H9 (cell line): ENCODE measurements around the gene SCYGR6. TPM values are rescaled to one million over a fixed set of nuclear protein-coding genes. Genes with fewer than 3 reads are reported as not detected.

Experiments used
- DNase-seq: peaks from one replicate; pipeline ENCODE4 v3.0.0-alpha.2; 2017
- H2AFZ ChIP-seq: one replicate; pipeline ENCODE4 v1.6.1; 2013; ENCODE audit warnings: mild to moderate bottlenecking, low read length, control low read depth, moderate library complexity
- H2AK5ac ChIP-seq: 2 replicates; pipeline ENCODE4 v1.6.1; 2013; ENCODE audit warnings: low read length, control low read depth, mixed read lengths; ENCODE audit not compliant: insufficient read length
- H2BK120ac ChIP-seq: one replicate; pipeline ENCODE4 v1.6.1; 2013; ENCODE audit warnings: low read depth, mild to moderate bottlenecking, low read length, control low read depth, inconsistent platforms; ENCODE audit not compliant: poor library complexity, severe bottlenecking
- H2BK12ac ChIP-seq: 2 replicates; pipeline ENCODE4 v1.6.1; 2013; ENCODE audit warnings: low read length, control low read depth, mixed read lengths, low read depth; ENCODE audit not compliant: insufficient read length
- H2BK15ac ChIP-seq: 2 replicates; pipeline ENCODE4 v1.6.1; 2013; ENCODE audit warnings: low read depth, low read length, control low read depth
- H2BK20ac ChIP-seq: one replicate; pipeline ENCODE4 v1.6.1; 2013; ENCODE audit warnings: low read depth, mild to moderate bottlenecking, low read length, control low read depth, inconsistent platforms; ENCODE audit not compliant: poor library complexity, severe bottlenecking
- H2BK5ac ChIP-seq: 2 replicates; pipeline ENCODE4 v1.6.1; 2013; ENCODE audit warnings: low read length, control low read depth, mixed read lengths; ENCODE audit not compliant: insufficient read length
- H3K14ac ChIP-seq: 2 replicates; pipeline ENCODE4 v1.6.1; 2013; ENCODE audit warnings: low read length, control low read depth; ENCODE audit not compliant: insufficient read depth
- H3K18ac ChIP-seq: 2 replicates; pipeline ENCODE4 v1.6.1; 2013; ENCODE audit warnings: low read depth, mild to moderate bottlenecking, mixed read lengths, low read length, control low read depth; ENCODE audit not compliant: insufficient read length
- H3K23ac ChIP-seq: 2 replicates; pipeline ENCODE4 v1.6.1; 2013; ENCODE audit warnings: low read length, control low read depth, mixed read lengths, low read depth; ENCODE audit not compliant: insufficient read length
- H3K23me2 ChIP-seq: 2 replicates; pipeline ENCODE4 v1.6.1; 2013; ENCODE audit warnings: low read depth, mild to moderate bottlenecking, mixed read lengths, low read length, control low read depth; ENCODE audit not compliant: insufficient read length, poor library complexity, severe bottlenecking
- H3K27ac ChIP-seq: 2 replicates; pipeline ENCODE4 v1.5.1; 2013; ENCODE audit warnings: low read length, control low read depth, mixed read lengths, low read depth; ENCODE audit not compliant: insufficient read length
- H3K27me3 ChIP-seq: 2 replicates; pipeline ENCODE4 v1.6.1; 2013; ENCODE audit warnings: low read length, control low read depth, inconsistent platforms; ENCODE audit not compliant: insufficient read depth
- H3K4ac ChIP-seq: 2 replicates; pipeline ENCODE4 v1.6.1; 2013; ENCODE audit warnings: low read depth, mild to moderate bottlenecking, control low read depth, inconsistent platforms, low read length, moderate library complexity
- H3K4me1 ChIP-seq: 2 replicates; pipeline ENCODE4 v1.6.1; 2013; ENCODE audit warnings: low read length, control low read depth, inconsistent platforms; ENCODE audit not compliant: insufficient read depth
- H3K4me2 ChIP-seq: 2 replicates; pipeline ENCODE4 v1.6.1; 2013; ENCODE audit warnings: low read length, control low read depth, mixed read lengths; ENCODE audit not compliant: insufficient read length, insufficient read depth
- H3K56ac ChIP-seq: 2 replicates; pipeline ENCODE4 v1.6.1; 2013; ENCODE audit warnings: low read depth, mild to moderate bottlenecking, mixed read lengths, low read length, control low read depth; ENCODE audit not compliant: insufficient read length
- H3K79me1 ChIP-seq: 2 replicates; pipeline ENCODE4 v1.6.1; 2013; ENCODE audit warnings: low read depth, mild to moderate bottlenecking, moderate library complexity, low read length, control low read depth, inconsistent platforms; ENCODE audit not compliant: insufficient read depth, poor library complexity, severe bottlenecking
- H3K79me2 ChIP-seq: 2 replicates; pipeline ENCODE4 v1.6.1; 2013; ENCODE audit warnings: low read length, control low read depth, inconsistent platforms; ENCODE audit not compliant: insufficient read depth
- H3K9ac ChIP-seq: 2 replicates; pipeline ENCODE4 v1.6.1; 2013; ENCODE audit warnings: low read length, control low read depth, mixed read lengths; ENCODE audit not compliant: insufficient read length; ENCODE audit errors: extremely low read depth
- H3K9me3 ChIP-seq: one replicate; pipeline ENCODE4 v1.6.1; 2013; ENCODE audit warnings: low read depth, low read length, inconsistent platforms; ENCODE audit not compliant: control insufficient read depth
- H3T11ph ChIP-seq: one replicate; pipeline ENCODE4 v1.6.1; 2013; ENCODE audit warnings: mild to moderate bottlenecking, low read length, control low read depth, inconsistent platforms
- H4K20me1 ChIP-seq: one replicate; pipeline ENCODE4 v1.6.1; 2013; ENCODE audit not compliant: control insufficient read depth, insufficient read length, insufficient read depth
- H4K5ac ChIP-seq: 2 replicates; pipeline ENCODE4 v1.6.1; 2013; ENCODE audit warnings: low read depth, mild to moderate bottlenecking, mixed read lengths, low read length, control low read depth; ENCODE audit not compliant: insufficient read length
- H4K8ac ChIP-seq: replicated peaks from 2 replicates; pipeline ENCODE4 v1.6.1; 2013; ENCODE audit warnings: low read length, control low read depth, mixed read lengths, low read depth; ENCODE audit not compliant: insufficient read length
- H4K91ac ChIP-seq: 2 replicates; pipeline ENCODE4 v1.6.1; 2013; ENCODE audit warnings: low read depth, mild to moderate bottlenecking, moderate library complexity, mixed read lengths, low read length, control low read depth; ENCODE audit not compliant: insufficient read length
- H3K27ac Mint-ChIP-seq, 3 experiments: 2 replicates in 2 of 3; 3 replicates in 1 of 3; pipeline ENCODE4 v1.8.0; 2020 to 2021; ENCODE audit warnings: mixed read lengths in 3 of 3, mild to moderate bottlenecking in 1 of 3, moderate library complexity in 1 of 3
- H3K27me3 Mint-ChIP-seq: 2 replicates; pipeline ENCODE4 v1.8.0; 2021; ENCODE audit warnings: low read depth, mild to moderate bottlenecking, moderate library complexity, mixed read lengths
- H3K36me3 Mint-ChIP-seq, 3 experiments: 2 replicates in 2 of 3; 3 replicates in 1 of 3; pipeline ENCODE4 v1.8.0; 2020 to 2021; ENCODE audit warnings: low read depth in 3 of 3, mixed read lengths in 3 of 3; ENCODE audit not compliant: insufficient read depth in 1 of 3
- H3K4me1 Mint-ChIP-seq, 2 experiments: 2 replicates each; pipeline ENCODE4 v1.8.0; 2020; ENCODE audit warnings: mixed read lengths in 2 of 2
- H3K4me3 Mint-ChIP-seq, 2 experiments: 2 replicates in 1 of 2; 3 replicates in 1 of 2; pipeline ENCODE4 v1.8.0; 2020 to 2021; ENCODE audit warnings: mild to moderate bottlenecking in 2 of 2, mixed read lengths in 2 of 2, moderate library complexity in 1 of 2
- H3K9me3 Mint-ChIP-seq, 2 experiments: 2 replicates in 1 of 2; 3 replicates in 1 of 2; pipeline ENCODE4 v1.8.0; 2020; ENCODE audit warnings: mild to moderate bottlenecking in 2 of 2, mixed read lengths in 2 of 2, moderate library complexity in 1 of 2
- CTCF ChIP-seq: fragments of 200-600 bp; sonication (generic); conservative IDR thresholded peaks from 3 replicates; pipeline ENCODE4 v1.8.0; 2021; ENCODE audit warnings: antibody characterized with exemption, mild to moderate bottlenecking
- WGBS: extraction: QIAGEN DNeasy Blood & Tissue Kit; methylation state at CpG from one replicate; pipeline ENCODE4 v1.1.7; 2013; ENCODE audit warnings: missing lambda C conversion rate, low lambda C conversion rate, mixed read lengths; ENCODE audit not compliant: insufficient read length; ENCODE audit errors: extremely low coverage; 5-methylcytosine and 5-hydroxymethylcytosine counted together
- total RNA-seq: library from RNA; stranded (reverse); gene quantifications from 2 replicates; pipeline ENCODE4 v1.2.1, GENCODE V29; 2021

SCYGR6 gene
- total RNA-seq, 1 experiment from 2014 or later, result not detected

GRCh38 chr2:227720680-227721079 is 3.9 kb downstream of the SCYGR6 start:
- WGBS, result no CpG with 5 or more reads among the region's 4 CpGs
- peaks cover 11 to 16% of the 10 kb centered on the region in 2 experiments for H3K4me1 Mint-ChIP-seq

More at GRCh38 chr2:227720680-227721079, 3.9 kb downstream of the SCYGR6 start:
- H3T11ph ChIP-seq, result no peak overlapping the region
- H3K27ac ChIP-seq, result no peak overlapping the region
- no peak overlapping the region for H3K4me3 Mint-ChIP-seq
- peaks cover 5% of the 10 kb centered on the region for H3K23me2 ChIP-seq
- no peak overlapping the region for H3K27ac Mint-ChIP-seq
- H3K4ac ChIP-seq, result no peak overlapping the region
- H3K79me1 ChIP-seq, result no peaks in the 10 kb centered on the region
- TF ChIP-seq CTCF, result no peak
- no peak overlapping the region for H3K9ac ChIP-seq
- H4K8ac ChIP-seq, result no peak overlapping the region
- H2BK12ac ChIP-seq, result no peak overlapping the region
- no peak overlapping the region for H4K5ac ChIP-seq
- H3K79me2 ChIP-seq, result no peaks in the 10 kb centered on the region
- no peak overlapping the region for H3K18ac ChIP-seq
- H3K27me3 ChIP-seq, result no peaks in the 10 kb centered on the region
- no peak overlapping the region for H3K14ac ChIP-seq
- peaks cover 15% of the 10 kb centered on the region for H3K27me3 Mint-ChIP-seq
- no peaks in the 10 kb centered on the region for H3K9me3 Mint-ChIP-seq
- H3K36me3 Mint-ChIP-seq, result no peaks in the 10 kb centered on the region
- no peak for DNase-seq
- no peak overlapping the region for H2AFZ ChIP-seq
- H3K23ac ChIP-seq, result no peak overlapping the region
- no peak overlapping the region for H2BK15ac ChIP-seq
- no peaks in the 10 kb centered on the region for H3K4me1 ChIP-seq
- no peaks in the 10 kb centered on the region for H4K20me1 ChIP-seq
- no peak overlapping the region for H3K4me2 ChIP-seq
- no peak overlapping the region for H2BK20ac ChIP-seq
- no peak overlapping the region for H4K91ac ChIP-seq
- no peak overlapping the region for H3K56ac ChIP-seq
- H2AK5ac ChIP-seq, result no peak overlapping the region
- no peak overlapping the region for H2BK120ac ChIP-seq
- no peak overlapping the region for H2BK5ac ChIP-seq
- no peaks in the 10 kb centered on the region for H3K9me3 ChIP-seq
